NCI-H748 (cell line): ENCODE results near the gene PSAPL1.

ENCODE experiments used
- DNase-seq: peaks from one replicate; lab custom pipeline; 2025; ENCODE audit not compliant: unreplicated experiment; lab: John Stamatoyannopoulos, UW

PSAPL1 gene

GRCh38 chr4:7431696-7432530 lies 2.8 kb downstream of the PSAPL1 start:
- peak; percentile 42 for DNase-seq

- no peak for DNase-seq
Observed at GRCh38 chr4:7430965-7431695, 3.6 kb downstream of the PSAPL1 start.

- no peak for DNase-seq
Observed at GRCh38 chr4:7430368-7430964, 4.3 kb downstream of the PSAPL1 start.

GRCh38 chr4:7429601-7430078 lies 5.1 kb downstream of the PSAPL1 start:
- DNase-seq = no peak

GRCh38 chr4:7429069-7429416 lies 5.7 kb downstream of the PSAPL1 start:
- DNase-seq = no peak

GRCh38 chr4:7428261-7429068 lies 6.3 kb downstream of the PSAPL1 start:
- no peak for DNase-seq

- DNase-seq = no peak
Observed at GRCh38 chr4:7427831-7428260, 6.9 kb downstream of the PSAPL1 start.

- no peak for DNase-seq
Observed at GRCh38 chr4:7427361-7427760, 7.4 kb downstream of the PSAPL1 start.

- DNase-seq = no peak
Observed at GRCh38 chr4:7426525-7427171, 8.1 kb downstream of the PSAPL1 start.

GRCh38 chr4:7425591-7426468 lies 8.9 kb downstream of the PSAPL1 start:
- DNase-seq = no peak

- no peak for DNase-seq
Observed at GRCh38 chr4:7425124-7425523, 9.6 kb downstream of the PSAPL1 start.

GRCh38 chr4:7424553-7425111 lies 10.1 kb downstream of the PSAPL1 start:
- DNase-seq = no peak

GRCh38 chr4:7423801-7424552 lies 10.8 kb downstream of the PSAPL1 start:
- no peak for DNase-seq

- DNase-seq = no peak
Observed at GRCh38 chr4:7423391-7423790, 11.3 kb downstream of the PSAPL1 start.

GRCh38 chr4:7422898-7423180 lies 11.9 kb downstream of the PSAPL1 start:
- DNase-seq = no peak

- no peak for DNase-seq
Observed at GRCh38 chr4:7422151-7422897, 12.4 kb downstream of the PSAPL1 start.

- DNase-seq = no peak
Observed at GRCh38 chr4:7421356-7422150, 13.2 kb downstream of the PSAPL1 start.
